Superior temporal gyrus (tissue), 1 donor: Measurements from ENCODE around the gene NPFFR1.
"Not testable (repeated sequence)": the region's sequence is repeated elsewhere in the genome, so short reads cannot be mapped to it uniquely, and the experiment has no call there.

Source experiments
- DNase-seq: peaks from one replicate; pipeline ENCODE4 v3.0.0-alpha.2; 2016; ENCODE audit errors: extremely low spot score

Gene NPFFR1

GRCh38 chr10:70256463-70256862 is 27.3 kb downstream of the NPFFR1 start:
- no peak for DNase-seq

- DNase-seq: peak; percentile 52
These were observed 28.2 kb downstream of the NPFFR1 start for GRCh38 chr10:70255329-70256299.

GRCh38 chr10:70254778-70255328 is 29.0 kb downstream of the NPFFR1 start:
- DNase-seq: no peak

GRCh38 chr10:70253878-70254765 is 29.7 kb downstream of the NPFFR1 start:
- DNase-seq: no peak

GRCh38 chr10:70250961-70251680 is 32.7 kb downstream of the NPFFR1 start:
- peak; percentile 80 for DNase-seq

- DNase-seq: no peak
These were observed 36.4 kb downstream of the NPFFR1 start for GRCh38 chr10:70247360-70247759.

- no peak for DNase-seq
These were observed 42.7 kb downstream of the NPFFR1 start for GRCh38 chr10:70241081-70241480.

GRCh38 chr10:70239986-70240385 is 43.8 kb downstream of the NPFFR1 start:
- DNase-seq: not testable (repeated sequence)

- not testable (repeated sequence) for DNase-seq
These were observed 44.5 kb downstream of the NPFFR1 start for GRCh38 chr10:70239077-70239976.

- not testable (repeated sequence) for DNase-seq
These were observed 45.8 kb downstream of the NPFFR1 start for GRCh38 chr10:70237958-70238536.

GRCh38 chr10:70234668-70235447 is 48.9 kb downstream of the NPFFR1 start:
- no peak for DNase-seq

GRCh38 chr10:70233939-70234300 is 49.9 kb downstream of the NPFFR1 start:
- no peak for DNase-seq

- DNase-seq: peak; percentile 96
These were observed 50.5 kb downstream of the NPFFR1 start, which contains the start of gene PPA1 for GRCh38 chr10:70233109-70233938. PPA1 (minus strand) TSS chr10:70233429; CDS start chr10:70233327, 102 bp downstream.

- no peak for DNase-seq
These were observed 51.0 kb downstream of the NPFFR1 start for GRCh38 chr10:70232859-70233108.

GRCh38 chr10:70232155-70232858 is 51.5 kb downstream of the NPFFR1 start:
- DNase-seq: no peak

- no peak for DNase-seq
These were observed 55.3 kb downstream of the NPFFR1 start for GRCh38 chr10:70228491-70228890.

- DNase-seq: peak; percentile 27
These were observed 56.1 kb downstream of the NPFFR1 start for GRCh38 chr10:70227548-70228320.
